ENCODE results near the gene REPS2.

GRCh38 chrX:16931371-16931770 lies 15.1 kb upstream of the REPS2 start:
- TF ChIP-seq CTCF (conservative IDR thresholded peaks at IDR 0.05; ENCODE audit: low read length) (no peak), EZH2phosphoT487 (IDR thresholded peaks at IDR 0.05; ENCODE audit: borderline replicate concordance, low read depth, low read length) (no peak)
